HG02642 (cell line): ENCODE results near the gene NHERF2.

Experiments
- ATAC-seq: cut with Tn5 transposase; IDR thresholded peaks from one replicate; pipeline ENCODE4 v1.9.1; 2021; ENCODE audit warnings: mild to moderate bottlenecking; ENCODE audit not compliant: unreplicated experiment, poor library complexity

NHERF2 gene

GRCh38 chr16:2054543-2055245, 28.0 kb downstream of the NHERF2 start:
- ATAC-seq: no peak

DNA sequence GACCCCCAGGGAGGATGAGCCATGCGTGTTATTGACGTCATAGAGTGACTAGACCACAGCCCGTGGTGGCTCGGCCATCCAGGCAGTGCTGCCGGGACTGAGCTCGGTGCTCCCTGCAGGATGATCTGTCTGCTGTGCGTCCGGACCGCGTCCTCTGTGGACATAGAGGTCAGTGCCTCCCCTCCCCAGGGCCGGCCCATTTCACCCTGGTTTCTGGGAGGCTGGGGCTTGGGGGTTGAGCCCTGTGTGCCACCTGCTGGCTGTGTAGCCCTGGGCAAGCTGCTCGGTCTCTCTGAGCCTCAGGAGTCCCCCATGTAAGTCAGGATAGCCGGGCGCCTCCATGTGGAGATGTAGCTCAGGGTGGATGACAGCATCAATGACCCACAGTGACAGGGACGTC, 29.4 kb downstream of the NHERF2 start:
- no peak for ATAC-seq

DNA sequence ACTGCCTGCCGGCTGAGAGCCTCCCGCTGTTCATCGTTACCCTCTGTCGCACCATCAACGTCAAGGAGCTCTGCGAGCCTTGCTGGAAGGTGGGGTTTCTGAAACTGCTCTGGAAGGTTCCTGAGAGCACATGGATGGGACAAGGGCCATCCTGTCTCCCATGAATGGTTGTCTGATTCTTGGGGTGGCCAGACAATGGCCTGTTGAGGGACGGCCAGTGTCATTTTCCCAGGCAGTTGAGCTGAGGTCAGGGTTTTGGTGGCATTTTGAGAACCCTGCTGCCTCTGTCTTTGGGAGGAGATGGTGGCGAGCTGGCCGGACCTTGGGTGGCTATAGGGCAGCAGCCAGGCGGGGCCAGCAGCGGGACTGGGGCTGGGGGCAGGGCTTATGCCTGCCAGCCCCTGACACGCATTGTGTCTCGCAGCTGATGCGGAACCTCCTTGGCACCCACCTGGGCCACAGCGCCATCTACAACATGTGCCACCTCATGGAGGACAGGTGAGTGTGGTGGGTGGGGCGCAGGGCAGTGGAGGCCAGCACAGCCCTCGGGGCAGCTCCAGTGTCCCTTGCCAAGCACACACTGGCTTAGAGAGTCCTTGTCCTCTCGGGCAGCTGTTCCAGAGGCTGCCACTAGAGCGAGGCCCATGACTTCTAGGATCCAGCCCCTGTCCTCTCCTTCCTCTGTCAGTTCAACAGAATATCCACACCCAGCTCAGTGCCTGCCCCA, 30.1 kb downstream of the NHERF2 start:
- ATAC-seq: no peak

- no peak for ATAC-seq
Observed at GRCh38 chr16:2057438-2057837, 30.7 kb downstream of the NHERF2 start.

GRCh38 chr16:2058420-2058819, 31.7 kb downstream of the NHERF2 start:
- no peak for ATAC-seq

DNA sequence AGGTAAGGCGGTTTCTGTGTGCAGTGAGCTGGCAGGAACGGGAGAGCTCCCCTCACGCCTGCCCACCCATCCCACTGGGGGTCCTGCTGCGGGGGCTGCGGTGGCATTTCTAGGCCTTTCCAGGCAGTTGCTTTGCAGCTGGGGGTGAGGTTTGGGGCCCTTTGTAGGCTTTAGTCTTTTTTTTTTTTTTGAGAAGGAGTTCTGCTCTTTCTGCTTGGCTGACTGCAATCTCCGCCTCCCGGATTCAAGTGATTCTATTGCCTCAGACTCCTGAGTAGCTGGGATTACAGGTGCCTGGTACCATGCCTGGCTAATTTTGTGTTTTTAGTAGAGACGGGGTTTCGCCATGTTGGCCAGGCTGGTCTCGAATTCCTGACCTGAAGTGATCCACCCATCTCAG, 32.2 kb downstream of the NHERF2 start:
- ATAC-seq: no peak

GRCh38 chr16:2060346-2060745, 33.6 kb downstream of the NHERF2 start:
- ATAC-seq: no peak

DNA sequence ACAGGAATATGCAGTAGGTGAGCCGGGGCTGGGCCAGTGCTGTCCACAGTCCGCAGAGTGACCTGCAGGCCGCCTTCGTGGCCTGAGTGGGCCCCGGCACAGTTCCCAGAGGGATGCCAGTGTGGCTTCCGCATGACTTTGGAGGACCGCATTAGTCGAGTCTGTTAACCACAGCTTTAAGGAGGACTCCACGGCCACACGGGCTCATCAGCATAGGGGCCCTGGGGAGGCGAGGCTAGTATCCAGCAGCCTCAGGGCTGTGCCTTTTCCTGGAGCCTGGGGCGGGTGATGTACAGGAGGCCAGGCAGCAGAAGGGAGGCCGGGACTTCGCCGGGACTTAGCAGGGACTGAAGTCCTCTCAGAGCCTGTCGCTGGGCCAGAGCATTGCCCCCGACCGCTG, 34.3 kb downstream of the NHERF2 start:
- no peak for ATAC-seq

- no peak for ATAC-seq
Observed at GRCh38 chr16:2061526-2061925, 34.8 kb downstream of the NHERF2 start.

GRCh38 chr16:2062801-2063200, 36.1 kb downstream of the NHERF2 start:
- ATAC-seq: no peak

DNA sequence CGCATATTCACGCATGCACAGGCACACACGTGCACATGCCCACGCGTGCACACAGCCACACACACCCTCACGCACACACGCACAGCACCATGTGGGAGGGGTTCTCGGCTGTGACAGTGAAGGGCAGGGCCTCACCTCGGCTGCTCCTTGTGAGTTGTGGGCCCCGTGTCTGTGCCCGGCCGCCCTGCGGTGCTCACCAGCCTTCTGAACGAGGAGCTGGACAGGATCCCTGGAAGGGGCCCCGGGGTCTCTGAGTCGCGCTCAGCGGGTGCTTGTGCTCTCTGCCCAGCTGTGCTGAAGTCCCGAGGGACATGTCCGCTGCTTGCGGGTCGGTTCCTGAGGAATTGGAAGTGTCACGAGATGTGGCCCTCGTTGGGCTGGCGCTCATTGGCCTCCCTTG, 37.2 kb downstream of the NHERF2 start:
- no peak for ATAC-seq

- no peak for ATAC-seq
Observed at GRCh38 chr16:2064368-2064945, 37.8 kb downstream of the NHERF2 start.

DNA sequence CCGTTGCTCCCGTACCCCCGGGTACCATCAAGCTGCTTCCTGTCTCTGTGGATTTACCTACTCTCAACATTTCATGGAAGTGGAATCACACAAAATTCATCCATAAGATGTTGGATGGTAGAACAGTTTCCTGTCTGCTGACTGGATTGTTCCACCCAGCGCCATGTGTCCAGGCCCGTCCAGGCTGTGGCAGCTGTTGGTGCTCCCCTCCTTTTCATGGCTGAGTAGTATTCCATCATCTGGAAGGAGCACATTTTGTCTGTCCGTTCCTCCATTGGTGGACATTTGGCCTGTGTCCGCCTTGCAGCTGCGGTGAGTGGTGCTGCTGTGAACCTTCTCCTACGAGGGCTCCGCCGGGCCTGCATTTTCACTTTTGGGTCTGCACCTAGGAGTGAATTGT, 39.4 kb downstream of the NHERF2 start:
- ATAC-seq: no peak

GRCh38 chr16:2070576-2071453, 44.1 kb downstream of the NHERF2 start:
- no peak for ATAC-seq

- ATAC-seq: no peak
Observed at GRCh38 chr16:2071454-2072202, 44.9 kb downstream of the NHERF2 start.

GRCh38 chr16:2072926-2073325, 46.2 kb downstream of the NHERF2 start:
- no peak for ATAC-seq

GRCh38 chr16:2074071-2074470, 47.4 kb downstream of the NHERF2 start:
- no peak for ATAC-seq

DNA sequence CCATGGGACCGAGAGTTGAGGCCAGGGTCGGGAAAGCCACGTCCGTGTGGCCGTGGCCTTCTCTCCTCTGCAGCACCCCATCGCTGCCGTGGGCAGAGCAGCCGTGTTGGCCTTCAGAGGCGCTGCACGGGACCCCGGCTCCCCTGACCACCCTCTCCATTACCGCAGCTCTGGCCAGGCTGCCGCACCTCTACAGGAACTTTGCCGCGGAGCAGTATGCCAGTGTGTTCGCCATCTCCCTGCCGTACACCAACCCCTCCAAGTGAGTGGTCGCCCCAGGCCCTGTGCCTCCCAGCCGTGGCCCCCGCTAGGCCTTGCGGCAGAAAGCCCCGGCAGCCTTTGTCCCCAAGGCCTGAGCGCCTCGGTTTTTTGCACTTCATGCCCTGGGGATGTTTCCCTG, 48.9 kb downstream of the NHERF2 start:
- ATAC-seq: no peak

- ATAC-seq: no peak
Observed at GRCh38 chr16:2076072-2076865, 49.6 kb downstream of the NHERF2 start.
